NCI-H1930 (cell line): ENCODE data around the gene KLHL12.

Experiments used
- DNase-seq, 2 experiments: peaks; one replicate each; lab custom pipeline; 2025; lab: John Stamatoyannopoulos, UW

The KLHL12 gene

DNA sequence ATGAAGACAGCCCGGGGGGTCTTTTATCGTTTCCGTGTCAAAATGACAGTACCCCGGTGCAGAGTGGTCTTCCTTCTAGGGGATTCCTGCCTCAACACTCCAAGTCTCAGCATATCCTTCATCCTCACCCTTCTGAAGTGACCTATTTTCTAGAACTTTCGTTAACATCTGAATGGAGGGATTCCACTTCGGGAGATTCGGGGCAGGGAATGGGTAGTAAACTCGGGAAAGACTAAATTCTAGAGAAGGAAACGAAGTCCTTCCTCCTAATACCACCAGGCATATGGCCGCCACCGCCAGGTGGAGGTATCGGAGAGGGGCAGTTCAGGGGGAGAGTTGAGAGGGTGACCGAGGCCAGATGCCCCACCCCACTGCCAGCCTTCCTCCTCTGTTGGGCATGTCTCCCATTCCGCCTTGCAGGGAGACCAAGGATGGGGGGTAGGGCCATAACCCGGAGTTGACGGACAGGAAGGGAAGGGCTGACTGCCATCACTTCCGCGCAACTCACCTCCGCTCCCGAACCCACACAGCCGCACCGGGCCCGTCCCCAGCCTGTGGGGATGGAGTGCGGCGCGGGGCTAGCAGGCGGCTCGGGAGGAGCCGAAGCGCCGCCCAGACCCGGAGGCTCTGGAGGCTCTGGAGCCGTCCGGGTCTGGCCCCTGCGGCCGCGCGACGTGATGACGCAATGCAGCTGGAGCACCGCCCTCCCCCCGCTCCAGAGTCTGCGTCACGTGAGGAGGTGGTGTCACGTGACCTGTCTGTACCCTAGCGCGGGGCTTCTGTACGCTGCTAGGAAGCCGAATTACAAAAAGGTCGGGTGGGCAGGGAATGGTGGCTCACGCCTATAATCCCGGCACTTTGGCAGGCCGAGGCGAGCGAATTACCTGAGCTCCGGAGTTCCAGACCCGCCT lies at the start of gene KLHL12:
Gene KLHL12 (minus strand): TSS at position 654 of the 911 bp plus-strand sequence. CDS start 2,072 bp downstream, outside the sequence.
- DNase-seq = peak; percentile 91 to 94

DNA sequence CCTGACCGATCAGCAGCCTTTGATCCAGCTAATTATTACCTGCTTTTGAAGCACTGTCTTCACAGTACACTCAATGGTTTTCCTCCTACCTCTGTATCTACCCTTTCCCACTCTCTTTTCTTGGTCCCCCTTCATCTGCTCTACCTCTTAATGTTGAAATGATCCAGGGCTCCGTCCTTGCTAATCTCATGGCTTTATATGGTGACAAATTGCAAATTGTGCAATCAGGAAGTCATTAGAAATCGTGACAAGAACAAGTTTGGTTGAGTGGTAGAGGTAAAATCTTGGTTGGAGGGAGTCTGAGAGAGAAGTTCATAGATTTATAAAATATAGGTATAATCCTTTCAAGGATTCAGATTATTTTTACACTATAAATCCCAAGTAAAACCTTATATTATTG lies 49.6 kb upstream of the KLHL12 start:
- DNase-seq = no peak

DNA sequence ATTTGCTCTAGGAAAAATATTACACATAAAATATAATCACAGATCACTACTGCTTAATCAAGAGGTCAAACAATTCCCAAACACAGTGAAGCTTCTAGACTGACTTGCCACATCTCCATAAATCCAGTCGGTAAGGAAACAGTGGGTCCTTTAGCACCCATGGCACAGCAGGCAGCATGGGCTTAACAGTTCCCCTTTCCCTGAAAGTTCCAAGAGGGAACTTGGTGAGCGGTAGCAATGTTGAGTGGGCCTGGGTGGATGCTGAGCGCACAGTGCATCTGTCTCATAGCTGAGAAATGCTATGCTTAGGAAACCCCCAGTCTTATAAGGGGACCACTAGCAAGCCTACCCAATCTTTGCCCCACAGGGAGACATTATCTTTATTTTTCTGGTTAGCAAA lies 47.8 kb upstream of the KLHL12 start:
- DNase-seq = no peak

DNA sequence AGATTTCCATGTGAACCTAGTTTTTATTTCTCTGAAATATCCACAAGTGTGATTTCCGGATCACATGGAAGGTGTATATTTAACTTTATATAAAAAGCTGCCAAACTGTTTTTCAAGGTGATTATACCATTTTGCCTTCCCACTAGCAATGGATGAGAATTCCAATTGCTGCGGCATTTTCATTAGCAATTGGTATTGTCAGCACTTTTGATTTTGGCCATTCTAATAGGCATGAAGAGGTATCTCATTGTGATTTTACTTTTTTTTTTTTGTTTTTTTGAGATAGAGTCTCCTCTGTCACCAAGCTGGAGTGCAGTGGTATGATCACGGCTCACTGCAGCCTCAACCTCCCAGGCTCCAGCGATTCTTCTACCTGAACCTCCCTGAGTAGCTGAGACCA lies 45.0 kb upstream of the KLHL12 start:
- DNase-seq = no peak

DNA sequence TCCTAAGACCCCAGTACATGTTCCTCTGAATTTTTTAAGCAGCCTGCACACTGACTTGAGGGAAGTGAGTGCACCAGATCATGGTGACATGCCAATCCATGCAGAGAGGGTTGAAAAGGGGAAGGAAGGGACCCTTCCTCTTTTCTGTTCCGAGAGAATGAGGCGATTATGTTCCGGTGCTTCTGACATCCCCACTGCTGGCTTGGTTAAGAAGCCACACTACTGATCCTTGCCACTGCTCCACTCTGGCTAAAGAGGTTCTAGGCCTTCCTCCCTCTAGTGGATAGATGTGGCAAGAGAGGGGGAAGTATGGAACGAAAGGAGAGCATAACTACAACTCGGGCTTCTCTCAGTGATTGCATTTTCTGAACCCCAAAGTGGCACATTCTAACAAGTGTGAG lies 41.9 kb upstream of the KLHL12 start:
- DNase-seq = peak; percentile 21 to 51

DNA sequence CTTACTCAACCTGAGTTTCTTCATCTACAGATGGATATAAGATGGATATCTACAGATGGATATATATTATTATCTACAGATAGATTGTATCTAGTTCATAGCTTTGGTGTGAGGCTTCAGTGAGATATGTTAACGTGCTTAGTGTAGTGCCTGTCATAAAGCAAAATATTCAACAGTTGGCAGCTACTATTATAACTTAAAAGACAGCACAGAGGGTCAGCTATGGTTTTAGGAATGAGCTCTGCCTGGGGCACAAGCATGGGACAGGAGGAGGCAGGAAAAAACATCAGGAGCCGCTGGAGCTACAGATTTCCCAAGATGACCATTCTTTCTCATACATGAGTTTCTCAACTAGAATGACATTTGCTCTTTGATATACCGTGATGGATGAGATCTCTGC lies 41.3 kb upstream of the KLHL12 start:
- no peak for DNase-seq

DNA sequence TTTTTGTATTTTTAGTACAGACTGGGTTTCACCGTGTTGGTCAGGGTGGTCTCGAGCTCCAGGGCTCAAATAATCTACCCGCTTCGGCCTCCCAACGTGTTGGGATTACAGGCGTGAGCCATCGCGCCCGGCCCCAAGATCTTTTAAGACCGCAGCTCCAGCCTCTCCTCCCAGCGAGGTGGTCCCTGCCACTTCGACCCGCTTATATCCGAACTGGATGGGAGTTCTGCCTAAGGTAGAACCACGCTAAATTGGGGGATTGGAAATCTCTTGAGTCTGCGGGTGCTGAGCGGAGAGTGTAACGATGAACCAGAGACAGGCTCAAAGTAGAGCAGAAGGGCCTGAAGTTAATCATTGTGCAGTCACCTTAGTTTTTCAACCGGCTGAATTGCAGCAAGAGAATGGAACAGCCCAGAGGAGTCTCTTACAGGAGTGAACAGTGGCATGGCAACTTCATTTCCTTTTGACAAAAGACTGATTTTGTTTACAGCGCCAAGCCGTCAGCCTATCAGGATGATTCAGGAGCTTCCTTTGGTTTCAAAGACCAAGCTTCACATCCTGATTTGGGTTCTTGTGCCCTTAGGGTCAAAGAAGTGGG lies 40.7 kb upstream of the KLHL12 start:
- no peak for DNase-seq

DNA sequence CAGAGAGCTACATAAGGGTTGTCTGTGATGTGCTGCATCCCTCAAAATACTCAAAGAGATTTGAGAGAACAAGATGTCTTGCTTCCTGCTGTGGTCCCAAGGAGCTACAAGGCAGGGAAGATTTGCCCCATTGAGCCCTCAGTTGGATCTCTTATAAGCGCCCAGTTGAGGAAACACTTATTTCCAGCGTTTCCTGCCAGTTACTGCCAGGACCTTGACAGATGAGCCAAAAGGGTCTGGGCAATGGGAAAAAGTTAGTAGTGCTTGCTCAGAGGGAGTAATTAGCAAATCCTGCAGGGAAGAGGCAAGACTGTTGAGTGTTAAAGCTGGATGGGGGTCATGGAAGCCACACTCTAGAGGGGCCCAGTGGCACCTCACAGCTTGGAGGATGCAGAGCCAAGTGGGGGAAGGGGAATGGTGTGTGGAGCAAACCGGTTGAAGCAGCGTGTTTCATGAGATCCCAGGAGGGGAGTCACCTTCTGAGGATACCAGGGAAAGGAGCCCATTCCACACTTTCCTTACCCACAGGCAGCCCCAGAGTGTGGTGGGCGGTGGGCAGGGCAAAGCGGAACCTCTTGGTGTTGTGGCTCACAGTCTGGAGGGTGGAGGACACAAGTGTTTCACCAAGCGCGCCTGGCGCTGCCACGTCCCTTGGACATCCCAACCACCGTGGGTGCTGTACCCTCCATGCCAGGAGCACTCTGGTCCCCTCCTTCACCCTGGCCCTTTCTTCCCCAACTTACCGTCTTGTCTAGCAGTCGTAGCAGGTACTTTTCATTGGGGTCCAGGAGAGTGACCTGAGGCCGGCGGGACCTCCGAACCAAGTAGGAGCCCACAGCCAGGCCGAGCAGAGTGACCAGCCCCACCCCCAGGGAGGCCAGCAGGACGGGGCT lies 39.2 kb upstream of the KLHL12 start:
- DNase-seq = no peak

DNA sequence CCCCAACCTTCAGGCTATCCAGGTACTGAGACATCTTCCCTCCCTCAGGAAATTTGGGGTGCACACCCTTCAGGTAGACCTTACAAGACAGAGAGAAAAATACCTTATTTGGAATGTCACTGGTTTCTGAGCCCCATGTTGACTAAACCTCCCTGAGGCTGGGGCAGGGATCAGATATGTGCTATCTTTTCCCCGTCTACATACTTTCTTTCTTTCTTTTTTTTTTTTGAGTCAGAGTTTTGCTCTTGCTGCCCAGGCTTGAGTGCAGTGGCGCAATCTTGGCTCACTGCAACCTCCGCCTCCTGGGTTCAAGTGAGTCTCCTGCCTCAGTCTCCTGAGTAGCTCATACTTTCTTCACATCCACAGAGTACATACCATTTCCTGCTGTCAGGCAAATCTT lies 38.4 kb upstream of the KLHL12 start:
- no peak for DNase-seq

DNA sequence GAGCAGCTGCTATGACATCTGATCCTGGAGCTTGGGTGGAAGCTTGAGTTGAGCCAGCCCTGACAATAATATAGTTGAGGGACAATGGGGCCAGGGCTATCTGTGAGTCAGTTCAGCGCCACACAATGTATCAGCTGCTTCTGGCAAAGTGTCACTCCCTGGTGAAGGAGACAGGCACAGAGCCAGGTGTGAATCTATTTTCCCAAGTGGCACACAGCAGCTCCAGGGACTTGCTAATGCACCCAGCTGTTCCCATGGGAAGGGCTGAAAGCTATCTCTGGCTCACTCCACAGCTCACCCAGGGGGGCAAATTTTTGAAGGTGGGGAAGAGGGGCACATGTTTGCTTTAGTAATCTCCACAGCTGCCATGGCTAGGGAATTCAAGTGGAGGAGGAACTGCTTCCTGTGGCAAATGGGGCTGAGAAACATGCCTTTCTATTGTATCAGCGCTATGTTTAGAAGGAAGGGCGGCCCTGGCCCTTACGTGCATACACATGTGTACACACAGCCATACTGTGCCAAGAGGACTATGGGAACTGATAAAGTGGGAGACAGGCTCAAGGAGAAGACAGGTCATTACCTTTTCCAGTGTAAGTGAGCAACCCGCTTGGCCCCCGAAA lies 37.9 kb upstream of the KLHL12 start:
- DNase-seq = peak in 1 of 2 experiments; percentile 20

DNA sequence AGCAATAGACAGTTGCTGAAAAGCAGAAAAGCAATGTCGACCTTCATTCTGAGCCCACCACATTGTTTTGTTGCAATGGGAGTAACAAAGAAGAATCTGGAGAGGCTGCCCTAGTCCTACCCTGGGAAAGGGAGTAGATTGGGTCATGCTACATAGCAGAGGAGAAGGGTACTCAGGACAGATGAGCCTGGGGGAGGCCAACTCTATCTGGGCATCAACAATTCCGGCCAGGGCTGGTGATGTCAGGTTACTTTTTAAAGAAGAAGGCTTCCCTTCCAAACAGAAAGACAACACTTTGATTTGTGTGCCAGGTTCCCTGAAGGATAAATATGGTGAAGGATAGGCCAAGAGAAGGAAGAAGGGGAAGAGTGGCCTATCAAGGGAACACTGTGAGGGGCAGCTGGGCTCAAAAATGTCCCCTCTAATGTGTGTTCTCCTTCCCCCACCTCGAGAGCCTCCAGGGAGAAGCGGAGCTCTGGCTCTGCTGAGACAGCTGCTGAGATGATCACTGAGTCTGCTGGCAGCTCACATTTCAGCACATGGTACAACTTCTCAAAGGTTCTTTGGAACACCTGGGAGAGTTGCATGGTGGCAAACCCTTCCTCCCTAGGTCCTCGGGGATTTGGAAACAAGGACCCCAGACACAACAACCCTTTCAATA lies 34.3 kb upstream of the KLHL12 start:
- DNase-seq = no peak

DNA sequence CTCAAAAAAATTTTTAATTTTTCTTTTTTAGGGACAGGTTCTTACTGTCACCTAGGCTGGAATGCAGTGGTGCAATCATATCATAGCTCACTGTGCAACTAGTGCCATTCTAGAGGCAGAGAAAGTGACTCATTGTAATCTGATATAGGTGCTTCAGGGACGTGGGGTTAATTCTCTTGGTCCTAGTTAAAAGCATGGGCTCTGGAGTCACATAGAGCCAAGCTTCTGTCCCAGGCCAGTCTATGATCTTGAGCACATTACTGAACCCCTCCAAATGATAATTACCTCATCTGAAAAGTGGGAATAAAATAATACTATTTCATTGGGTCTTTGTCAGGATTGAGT lies 32.2 kb upstream of the KLHL12 start:
- no peak for DNase-seq

DNA sequence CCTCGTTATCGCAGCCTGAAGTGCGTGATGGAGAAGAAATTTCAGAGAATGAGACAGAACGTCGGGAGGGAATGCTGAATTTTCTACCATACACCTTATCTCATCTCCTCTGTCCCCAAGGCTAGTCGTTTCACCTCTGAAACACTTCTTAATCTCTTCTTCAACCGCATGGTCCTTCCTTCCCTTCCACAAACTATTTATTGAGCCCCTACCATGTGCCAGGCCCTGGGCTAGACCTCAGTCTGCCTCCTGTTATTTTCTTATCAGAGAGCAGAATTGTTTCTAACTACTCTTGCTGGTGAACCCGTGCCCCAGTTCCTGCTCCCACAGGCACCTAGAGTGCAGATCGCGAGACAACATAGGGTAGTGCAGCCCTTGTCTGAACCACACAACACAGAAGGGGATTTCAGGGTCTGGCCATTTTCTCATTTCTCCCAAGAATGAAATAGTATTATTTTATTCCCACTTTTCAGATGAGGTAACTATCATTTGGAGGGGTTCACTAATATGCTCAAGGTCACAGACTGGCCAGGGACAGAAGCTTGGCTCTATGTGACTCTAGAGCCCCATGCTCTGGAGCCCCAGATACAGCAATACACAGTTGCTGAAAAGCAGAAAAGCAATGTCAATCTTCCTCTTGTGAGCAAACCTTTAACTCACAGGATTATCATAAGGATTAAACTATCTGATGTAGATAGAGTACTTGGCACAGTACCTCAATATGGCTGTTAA lies 31.7 kb upstream of the KLHL12 start:
- no peak for DNase-seq

DNA sequence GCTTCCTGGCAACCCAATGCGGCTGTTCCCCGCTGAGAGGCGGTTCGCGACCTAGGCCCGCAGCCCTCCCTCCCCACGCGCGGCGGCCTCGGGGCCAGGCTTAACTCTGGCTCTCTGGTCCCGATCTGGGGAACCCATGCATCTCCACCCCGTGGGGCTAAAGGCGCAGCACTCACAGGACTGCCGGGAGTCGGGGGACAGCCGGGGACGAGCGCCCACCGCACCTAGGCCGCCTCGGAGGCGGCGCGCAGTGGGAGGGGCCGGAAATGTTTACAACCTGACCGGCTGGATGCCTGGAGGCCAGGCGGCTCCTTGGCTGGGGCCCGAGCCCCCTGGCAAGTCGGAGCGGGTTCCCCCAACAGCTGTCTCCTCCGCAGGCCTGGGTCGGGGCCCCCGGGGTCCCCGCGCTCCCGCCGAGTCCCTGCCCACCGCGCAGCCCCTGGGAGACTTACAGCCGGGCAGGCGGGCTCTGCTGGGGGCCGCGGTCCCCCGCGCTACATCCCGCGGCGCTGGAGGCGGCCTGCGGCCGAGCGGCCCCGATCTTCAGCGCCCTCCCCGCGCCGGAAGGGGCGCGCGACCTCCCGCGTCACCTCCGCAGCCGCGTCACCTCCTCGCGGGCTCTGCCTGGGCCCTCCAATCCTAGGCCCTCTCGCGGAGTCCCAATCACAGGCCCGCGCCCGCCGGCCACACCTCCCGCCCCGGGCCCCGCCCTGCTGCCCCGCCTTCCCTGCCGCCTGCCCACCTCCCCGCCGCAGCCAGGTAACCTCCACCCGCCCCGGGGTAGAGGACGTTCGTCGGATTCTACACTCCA lies 30.9 kb upstream of the KLHL12 start, which contains the start of gene ADIPOR1:
Gene ADIPOR1 (minus strand): TSS at position 580 of the 811 bp plus-strand sequence. CDS start 7,242 bp downstream, outside the sequence.
- DNase-seq = peak; percentile 74 to 88

DNA sequence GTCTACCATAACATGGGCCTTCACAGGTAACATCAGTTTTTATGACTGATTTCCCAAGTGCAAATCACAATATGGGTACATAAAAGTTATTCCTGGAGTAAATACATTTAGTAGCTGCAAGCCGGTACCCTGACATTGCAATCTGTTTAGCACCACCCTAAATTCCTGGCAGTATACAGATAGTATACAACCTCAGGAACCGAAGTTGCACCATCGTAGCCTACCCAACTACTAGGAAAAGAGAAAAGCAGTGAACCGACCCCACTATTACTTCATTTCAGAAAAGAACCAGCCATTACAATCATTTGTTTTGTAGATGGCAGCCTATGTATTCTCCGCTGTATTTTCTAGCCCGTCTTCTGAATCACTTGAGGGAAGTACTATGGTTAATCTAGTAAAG lies 29.9 kb upstream of the KLHL12 start:
- DNase-seq = no peak

DNA sequence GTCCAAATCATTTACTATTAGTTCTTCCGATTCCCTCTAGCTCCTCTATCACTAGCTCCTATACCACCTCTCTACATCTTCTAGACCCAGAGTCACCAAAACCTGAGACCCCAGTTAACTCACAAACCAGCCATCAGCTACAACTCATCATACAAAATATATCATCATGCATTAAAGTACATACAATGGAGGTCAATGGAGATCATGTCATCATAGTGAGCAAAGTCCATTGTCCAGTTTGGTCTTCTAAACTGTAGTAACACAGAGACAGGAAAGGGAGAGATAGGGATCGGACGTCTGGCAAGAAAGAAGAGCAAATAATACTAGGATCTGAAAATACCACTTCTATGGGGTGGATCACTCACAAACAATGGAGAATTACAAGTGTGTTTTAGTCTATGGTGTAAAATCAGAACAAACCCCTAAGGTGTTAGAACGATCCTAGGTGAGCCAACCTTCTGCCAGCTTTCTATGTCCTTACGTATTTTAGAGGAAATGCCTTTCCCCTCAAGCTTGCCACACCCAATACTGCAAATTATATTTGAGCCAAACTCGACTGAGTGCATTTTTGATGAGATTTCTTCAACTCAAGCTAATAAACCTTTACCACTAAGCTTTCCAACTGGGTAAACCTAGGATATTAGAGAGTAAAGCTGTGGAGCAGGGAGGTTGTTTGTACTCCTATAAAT lies 27.2 kb upstream of the KLHL12 start:
- no peak for DNase-seq

DNA sequence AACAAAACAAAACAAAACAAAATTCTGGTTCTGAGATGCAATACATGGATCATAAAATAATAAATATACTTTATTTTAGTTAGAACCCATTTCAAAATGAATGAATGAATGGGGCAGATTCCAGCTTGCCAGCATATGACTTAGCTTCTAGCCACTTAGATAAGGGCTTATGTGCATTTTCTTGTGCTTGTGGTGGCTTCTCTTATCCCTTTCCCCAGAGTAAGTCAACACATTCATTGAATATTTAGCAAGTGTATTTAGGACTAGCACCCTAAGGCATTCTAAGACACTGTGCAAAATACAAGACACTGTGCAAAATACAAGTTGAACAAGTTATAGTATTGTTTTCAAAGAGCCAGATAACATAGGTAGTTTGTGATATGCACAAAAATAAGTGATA lies 26.4 kb upstream of the KLHL12 start:
- DNase-seq = no peak

DNA sequence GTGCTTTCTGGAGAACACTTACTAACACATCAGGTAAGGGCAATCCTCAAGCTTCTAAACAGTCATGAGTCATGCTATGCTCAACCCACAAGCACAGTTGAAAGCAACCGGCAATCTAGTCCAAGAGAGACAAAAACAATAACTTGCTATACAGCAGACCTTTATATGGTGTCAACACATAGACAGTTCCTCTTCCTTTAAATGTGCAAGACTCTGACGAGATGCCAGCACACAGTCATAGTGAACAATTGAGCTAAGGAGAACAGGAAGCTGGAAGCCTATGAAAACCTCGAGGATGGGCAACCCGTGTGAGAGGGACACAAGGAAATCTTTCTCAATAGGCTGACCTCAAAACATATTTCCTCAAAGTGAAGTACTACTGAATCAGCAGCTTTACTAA lies 25.8 kb upstream of the KLHL12 start:
- no peak for DNase-seq

DNA sequence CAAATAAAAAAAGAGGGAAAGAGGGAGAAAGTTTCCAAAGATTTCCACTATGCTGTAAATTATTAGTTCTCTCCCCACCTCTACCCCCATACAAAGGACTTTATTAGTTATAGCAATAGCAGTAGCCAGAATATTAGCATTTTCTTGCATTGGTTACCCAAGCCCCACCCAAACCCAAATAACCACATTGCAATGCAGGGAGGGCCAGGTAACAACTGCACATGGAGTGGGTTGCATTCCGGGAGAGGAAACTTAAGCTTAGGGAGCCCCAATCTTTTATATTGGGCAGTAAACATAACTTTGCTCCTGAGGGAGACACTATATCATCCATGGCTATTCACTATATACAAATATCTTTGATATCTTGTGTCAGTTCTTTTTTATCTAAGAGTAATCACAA lies 25.1 kb upstream of the KLHL12 start:
- DNase-seq = no peak
